ENCODE data around the gene ASPA.
A peak's percentile ranks its signal among the peaks of the same experiment; 100 is the strongest.

Gene ASPA

DNA sequence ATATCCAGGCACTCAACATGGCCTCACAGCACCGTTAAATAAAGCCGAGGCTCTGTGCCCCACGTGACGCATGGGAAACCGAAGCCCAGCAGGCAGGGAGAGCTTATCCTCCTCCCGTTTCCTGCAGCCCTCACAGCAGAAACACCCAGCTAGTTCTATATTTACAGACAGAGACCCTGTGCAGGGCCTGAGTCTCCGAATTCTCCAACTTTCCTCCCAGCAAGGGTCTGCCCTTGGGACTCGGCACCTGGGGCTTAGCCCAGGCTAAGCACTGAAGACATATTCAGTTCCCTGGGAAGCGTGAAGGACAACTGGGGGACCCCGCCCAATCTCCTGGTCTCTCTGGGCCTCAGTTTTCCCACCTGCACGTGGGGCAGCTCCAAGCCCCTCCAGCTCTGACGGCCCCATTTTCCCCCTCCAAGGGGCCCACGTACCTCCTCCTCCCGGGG is 52.6 kb downstream of the ASPA start:
- no peak overlapping the region for H3K9ac ChIP-seq (ENCODE audit: low read depth, low read length)
- H3K4me2 ChIP-seq (ENCODE audit: low read length), result no peak overlapping the region
- H3K36me3 ChIP-seq (ENCODE audit: insufficient read depth, low read length), result no peaks in the 10 kb centered on the region
- peaks cover 7% of the 10 kb centered on the region for H3K27me3 ChIP-seq (ENCODE audit: control insufficient read depth, insufficient read depth, low read length)
- no peaks in the 10 kb centered on the region for H3K4me1 ChIP-seq (ENCODE audit: control insufficient read depth, insufficient read depth, low read length)
- no peaks in the 10 kb centered on the region for H3K9me3 ChIP-seq (replicated peaks; ENCODE audit: low read length)
- no peak overlapping the region for H3K4me3 ChIP-seq (ENCODE audit: low read length)

DNA sequence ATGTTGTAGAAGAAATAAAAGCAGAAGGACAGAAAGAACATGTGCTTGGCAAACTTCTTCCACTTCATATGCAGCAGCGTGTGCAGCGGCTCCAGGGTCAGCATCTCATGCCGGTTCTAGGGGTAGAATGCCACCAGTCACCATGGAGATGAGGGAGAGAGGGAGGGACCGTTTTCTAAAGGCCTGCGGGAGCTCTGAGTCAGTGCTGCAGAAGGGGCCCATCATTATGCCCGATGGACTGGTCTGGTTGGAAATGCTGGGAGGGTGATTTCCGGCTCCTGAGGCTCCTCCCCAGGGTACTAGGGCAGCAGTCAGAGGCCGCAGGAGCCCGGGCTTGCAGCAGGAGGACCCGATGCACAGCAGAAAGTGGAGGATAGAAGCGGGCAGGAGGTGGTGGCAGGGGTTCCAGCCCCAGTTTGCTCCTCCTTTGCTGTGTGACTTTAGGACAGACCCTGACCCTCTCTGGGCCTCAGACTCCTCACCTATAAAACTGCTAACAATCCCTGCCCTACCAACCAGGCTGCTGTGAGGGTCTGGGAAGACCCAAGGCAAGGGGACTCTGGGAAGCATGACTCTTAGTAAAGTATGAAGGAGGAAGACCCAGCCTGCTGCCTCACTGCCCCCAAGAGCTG is 53.2 kb downstream of the ASPA start:
- Histone ChIP-seq H3K4me1 (ENCODE audit: control insufficient read depth, insufficient read depth, low read length) (no peaks in the 10 kb centered on the region), H3K36me3 (ENCODE audit: insufficient read depth, low read length) (no peaks in the 10 kb centered on the region), H3K27me3 (ENCODE audit: control insufficient read depth, insufficient read depth, low read length) (peaks cover 7% of the 10 kb centered on the region), H3K9ac (ENCODE audit: low read depth, low read length) (no peak overlapping the region), H3K4me3 (ENCODE audit: low read length) (no peak overlapping the region), H3K9me3 (replicated peaks; ENCODE audit: low read length) (no peaks in the 10 kb centered on the region), H3K4me2 (ENCODE audit: low read length) (no peak overlapping the region)

DNA sequence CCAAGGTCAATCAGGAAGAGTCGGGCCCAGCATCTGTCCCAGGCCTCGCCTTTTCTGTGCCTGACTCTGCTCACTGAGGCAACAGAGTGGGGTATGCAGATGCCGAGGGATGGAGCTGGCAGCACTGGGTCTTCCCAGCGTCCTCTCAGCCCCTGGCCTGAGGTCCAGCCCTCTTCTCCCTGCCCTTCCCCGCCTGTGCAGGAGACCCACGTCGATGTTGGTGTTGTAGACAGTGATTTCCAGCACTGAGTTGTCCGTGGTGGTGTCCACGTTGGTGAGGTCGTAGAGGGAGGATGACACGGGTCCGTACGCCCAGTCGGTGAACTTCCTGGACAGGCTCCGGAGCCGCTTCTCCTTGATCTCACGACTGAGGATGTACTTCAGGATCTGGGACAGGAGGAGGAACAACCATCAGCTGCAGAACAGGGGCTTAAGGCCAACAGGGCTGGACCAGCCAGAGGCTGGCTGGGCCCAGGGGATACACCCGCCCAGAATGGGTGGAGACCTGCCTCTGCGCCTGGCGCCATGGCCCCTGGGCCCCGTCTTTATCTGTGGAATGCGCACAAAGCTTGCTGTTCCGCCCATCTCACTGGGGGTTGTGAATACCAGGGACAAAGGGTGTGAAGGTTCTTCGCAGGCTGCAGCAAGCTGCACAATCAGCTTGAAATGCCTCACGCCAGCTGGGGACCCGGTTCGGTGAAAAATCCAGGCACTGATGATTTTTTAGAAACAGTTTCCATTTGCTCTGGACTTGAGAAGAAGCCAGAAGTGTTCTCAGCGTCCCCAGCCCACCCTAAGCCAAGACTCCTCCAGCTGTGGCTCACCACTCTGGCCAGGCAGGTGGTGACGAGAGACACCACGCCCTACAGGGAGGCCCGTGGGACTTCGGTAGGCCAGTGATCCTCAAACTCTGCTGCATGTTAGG is 54.3 kb downstream of the ASPA start:
- Histone ChIP-seq H3K27me3 (ENCODE audit: control insufficient read depth, insufficient read depth, low read length) (peaks cover 7% of the 10 kb centered on the region), H3K4me1 (ENCODE audit: control insufficient read depth, insufficient read depth, low read length) (no peaks in the 10 kb centered on the region), H3K36me3 (ENCODE audit: insufficient read depth, low read length) (no peaks in the 10 kb centered on the region), H3K9me3 (replicated peaks; ENCODE audit: low read length) (no peaks in the 10 kb centered on the region), H3K9ac (ENCODE audit: low read depth, low read length) (no peak overlapping the region), H3K4me2 (ENCODE audit: low read length) (no peak overlapping the region), H3K4me3 (ENCODE audit: low read length) (no peak overlapping the region)

DNA sequence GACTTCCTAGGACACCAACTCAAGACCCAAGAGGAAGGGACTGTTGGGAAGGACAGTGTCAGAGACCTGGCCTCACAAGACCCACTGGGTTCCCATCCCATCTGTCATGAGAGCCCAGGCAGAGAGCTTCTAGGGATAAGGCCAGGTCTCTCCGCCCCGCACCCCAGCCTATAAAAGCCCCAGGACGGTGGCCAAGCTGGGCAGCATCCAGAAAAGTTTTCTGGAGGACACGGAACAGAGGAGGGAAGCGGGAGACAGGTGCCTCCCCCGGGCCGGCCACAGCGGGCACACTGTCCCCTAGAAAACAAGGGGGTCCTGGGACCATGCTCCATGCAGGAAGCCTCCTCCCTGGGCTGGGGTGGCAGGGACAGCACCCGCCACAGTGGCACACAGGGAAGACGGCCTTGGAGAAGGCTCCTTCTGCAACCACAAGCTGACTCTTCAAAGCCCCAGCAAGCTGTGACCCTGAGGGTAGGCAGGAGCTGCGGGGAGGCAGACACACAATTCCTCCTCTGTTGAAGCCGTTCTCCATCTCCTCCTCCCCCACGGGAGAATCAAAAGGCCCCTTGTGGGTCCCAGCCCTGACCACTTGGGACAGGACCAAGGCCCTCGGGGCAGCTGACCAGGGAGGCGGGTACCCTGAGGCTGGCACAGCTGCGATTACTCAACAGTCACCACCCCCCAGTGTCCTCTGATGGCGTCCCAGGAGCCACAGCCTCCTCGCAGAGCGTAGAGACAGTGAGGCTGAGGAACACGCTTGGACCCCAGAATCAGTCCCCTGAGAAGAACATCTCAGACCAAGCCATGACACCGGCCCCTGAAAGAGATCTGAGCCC is 55.7 kb downstream of the ASPA start:
- Histone ChIP-seq H3K27me3 (ENCODE audit: control insufficient read depth, insufficient read depth, low read length) (peaks cover 7% of the 10 kb centered on the region), H3K4me2 (ENCODE audit: low read length) (no peak overlapping the region), H3K4me3 (ENCODE audit: low read length) (no peak overlapping the region), H3K4me1 (ENCODE audit: control insufficient read depth, insufficient read depth, low read length) (peaks cover 5% of the 10 kb centered on the region), H3K9ac (ENCODE audit: low read depth, low read length) (no peak overlapping the region), H3K36me3 (ENCODE audit: insufficient read depth, low read length) (no peaks in the 10 kb centered on the region), H3K9me3 (replicated peaks; ENCODE audit: low read length) (no peaks in the 10 kb centered on the region)

DNA sequence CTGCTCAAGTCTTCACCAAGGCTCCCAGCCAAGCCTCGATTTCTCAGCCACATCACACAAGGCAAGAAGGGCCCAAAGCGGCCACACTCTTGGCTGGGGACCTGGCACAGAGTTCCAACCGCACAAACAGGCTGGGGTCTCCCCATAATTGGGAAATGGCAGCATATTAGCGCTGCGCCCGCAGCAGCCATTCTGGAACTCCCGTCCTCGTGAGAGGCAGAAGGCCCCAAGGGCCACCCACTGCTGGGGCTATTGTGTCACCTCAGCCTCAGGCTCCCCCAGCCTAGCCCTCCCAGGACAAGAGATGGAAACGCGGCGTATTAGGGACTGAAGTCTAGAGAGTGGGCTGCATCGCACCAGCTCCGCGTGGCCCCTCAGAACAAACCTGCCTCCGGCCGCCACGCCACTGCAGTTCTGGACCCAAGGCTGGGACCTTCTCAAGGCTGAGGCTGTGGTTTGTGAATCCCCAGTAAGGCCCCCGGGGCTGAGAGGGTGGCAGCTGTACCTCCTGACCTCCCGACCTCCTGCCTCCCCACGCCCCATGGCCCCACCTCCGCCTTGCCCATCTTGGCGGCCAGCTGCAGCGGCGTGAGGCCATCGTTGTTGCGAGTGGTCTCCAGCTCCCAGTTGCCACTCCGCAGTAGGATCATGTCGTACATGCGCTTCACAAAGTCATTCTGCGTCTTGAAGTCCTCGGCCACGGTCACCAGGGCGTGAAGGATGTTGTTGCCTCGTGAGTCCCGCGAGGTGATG is 56.5 kb downstream of the ASPA start:
- H3K36me3 ChIP-seq (ENCODE audit: insufficient read depth, low read length), result no peaks in the 10 kb centered on the region
- peaks cover 5% of the 10 kb centered on the region for H3K4me1 ChIP-seq (ENCODE audit: control insufficient read depth, insufficient read depth, low read length)
- peaks cover 7% of the 10 kb centered on the region for H3K27me3 ChIP-seq (ENCODE audit: control insufficient read depth, insufficient read depth, low read length)
- H3K9me3 ChIP-seq (replicated peaks; ENCODE audit: low read length), result no peaks in the 10 kb centered on the region
- no peak overlapping the region for H3K4me2 ChIP-seq (ENCODE audit: low read length)
- H3K4me3 ChIP-seq (ENCODE audit: low read length), result no peak overlapping the region
- H3K9ac ChIP-seq (ENCODE audit: low read depth, low read length), result no peak overlapping the region

DNA sequence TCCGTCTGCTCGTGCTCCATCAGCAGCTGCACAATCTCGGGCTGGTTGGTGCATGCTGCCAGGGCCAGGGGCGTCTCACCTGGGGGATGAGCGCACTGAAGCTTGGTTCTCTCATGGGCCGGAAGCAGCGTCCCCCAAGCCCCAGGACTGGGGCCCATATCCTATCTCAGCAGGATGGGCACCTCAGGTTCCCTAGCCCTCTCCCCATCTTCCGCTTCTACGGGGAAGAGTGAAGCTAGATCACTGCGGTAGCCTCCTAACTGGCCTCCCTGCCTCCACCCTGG is 57.0 kb downstream of the ASPA start:
- H3K27me3 ChIP-seq (ENCODE audit: control insufficient read depth, insufficient read depth, low read length), result peaks cover 7% of the 10 kb centered on the region
- H3K4me3 ChIP-seq (ENCODE audit: low read length), result no peak overlapping the region
- H3K4me2 ChIP-seq (ENCODE audit: low read length), result no peak overlapping the region
- H3K4me1 ChIP-seq (ENCODE audit: control insufficient read depth, insufficient read depth, low read length), result peaks cover 5% of the 10 kb centered on the region
- H3K9ac ChIP-seq (ENCODE audit: low read depth, low read length), result no peak overlapping the region
- H3K36me3 ChIP-seq (ENCODE audit: insufficient read depth, low read length), result no peaks in the 10 kb centered on the region
- H3K9me3 ChIP-seq (replicated peaks; ENCODE audit: low read length), result no peaks in the 10 kb centered on the region

DNA sequence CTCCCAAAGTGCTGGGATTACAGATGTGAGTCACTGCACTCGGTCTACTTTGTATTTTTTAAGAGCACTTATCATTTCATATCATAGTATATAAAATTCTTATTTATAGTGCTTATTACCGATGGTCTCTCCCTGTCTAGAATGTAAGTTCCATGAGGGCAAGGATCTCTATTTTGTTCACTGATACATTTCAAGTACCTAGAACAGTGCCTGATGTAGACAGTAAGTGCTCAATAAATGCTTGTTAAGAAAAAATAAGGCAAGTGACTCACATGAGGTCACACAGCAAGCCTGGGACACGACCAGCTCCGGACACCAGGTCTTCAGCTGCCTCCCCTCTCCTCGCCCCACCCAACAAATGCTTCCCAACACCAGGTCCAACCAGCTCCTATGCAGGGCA is 58.0 kb downstream of the ASPA start:
- no peaks in the 10 kb centered on the region for H3K36me3 ChIP-seq (ENCODE audit: insufficient read depth, low read length)
- no peak overlapping the region for H3K9ac ChIP-seq (ENCODE audit: low read depth, low read length)
- H3K4me1 ChIP-seq (ENCODE audit: control insufficient read depth, insufficient read depth, low read length), result peaks cover 5% of the 10 kb centered on the region
- H3K4me3 ChIP-seq (ENCODE audit: low read length), result no peak overlapping the region
- peaks cover 7% of the 10 kb centered on the region for H3K27me3 ChIP-seq (ENCODE audit: control insufficient read depth, insufficient read depth, low read length)
- H3K9me3 ChIP-seq (replicated peaks; ENCODE audit: low read length), result no peaks in the 10 kb centered on the region
- no peak overlapping the region for H3K4me2 ChIP-seq (ENCODE audit: low read length)

DNA sequence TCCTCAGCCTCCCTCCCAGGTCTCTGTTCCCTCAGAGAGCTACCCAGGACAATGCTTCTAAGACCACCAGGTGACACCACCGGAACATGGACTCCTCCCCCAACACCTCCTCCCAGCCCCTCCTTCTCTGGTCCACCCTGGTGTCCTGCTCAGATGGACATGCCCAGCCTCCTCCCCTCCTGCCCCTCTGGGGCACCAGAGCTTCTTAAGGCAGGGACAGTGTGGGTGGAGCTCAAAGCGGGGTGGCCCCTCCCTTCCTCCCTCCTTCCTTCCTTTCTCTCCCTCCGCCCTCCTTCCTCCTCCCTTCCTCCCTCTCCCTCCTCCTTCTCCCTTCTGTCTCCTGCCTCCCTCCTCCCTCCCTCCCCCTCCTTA is 59.1 kb downstream of the ASPA start:
- H3K9ac ChIP-seq (ENCODE audit: low read depth, low read length), result no peak overlapping the region
- H3K4me2 ChIP-seq (ENCODE audit: low read length), result peak overlapping the region; percentile 26
- peaks cover 5% of the 10 kb centered on the region for H3K4me1 ChIP-seq (ENCODE audit: control insufficient read depth, insufficient read depth, low read length)
- H3K9me3 ChIP-seq (replicated peaks; ENCODE audit: low read length), result no peaks in the 10 kb centered on the region
- H3K36me3 ChIP-seq (ENCODE audit: insufficient read depth, low read length), result no peaks in the 10 kb centered on the region
- H3K4me3 ChIP-seq (ENCODE audit: low read length), result no peak overlapping the region
- peaks cover 7% of the 10 kb centered on the region for H3K27me3 ChIP-seq (ENCODE audit: control insufficient read depth, insufficient read depth, low read length)

DNA sequence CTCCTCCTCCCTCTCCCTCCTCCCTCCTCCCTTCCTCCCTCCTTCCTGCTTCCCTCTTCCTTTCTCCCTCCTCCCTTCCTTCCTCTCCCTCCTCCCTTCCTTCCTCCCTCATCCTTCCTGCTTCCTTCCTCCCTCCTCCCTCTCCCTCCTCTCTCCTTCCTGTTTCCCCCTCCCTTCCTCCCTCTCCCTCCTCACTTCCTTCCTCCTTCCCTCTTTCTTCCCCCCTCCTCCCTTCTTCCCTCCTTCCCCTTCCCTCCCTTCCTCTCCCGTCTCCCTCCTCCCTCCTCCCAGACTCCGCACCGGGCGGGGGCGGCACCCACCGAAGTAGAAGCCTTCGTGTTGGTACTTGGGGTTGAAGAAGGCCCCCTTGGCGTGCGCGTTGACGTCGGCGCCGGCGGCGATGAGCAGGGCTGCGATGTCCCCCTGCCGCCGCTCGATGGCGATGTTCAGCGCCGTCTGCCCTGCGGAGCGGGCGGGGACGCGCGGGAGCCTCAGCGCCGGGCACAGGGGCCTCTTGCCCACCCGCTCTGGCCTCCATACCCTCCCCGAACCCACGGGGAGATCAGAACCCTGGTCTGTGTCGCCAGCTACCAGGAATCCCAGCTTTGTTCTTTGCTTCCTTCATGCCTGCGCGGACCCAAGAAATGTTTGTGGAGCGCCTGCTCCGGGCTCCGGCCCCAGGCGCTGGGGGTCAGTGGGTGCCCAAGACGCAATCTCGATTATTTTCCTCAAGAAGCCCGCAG is 59.6 kb downstream of the ASPA start:
- H3K9me3 ChIP-seq (replicated peaks; ENCODE audit: low read length), result no peaks in the 10 kb centered on the region
- peaks cover 5% of the 10 kb centered on the region for H3K4me1 ChIP-seq (ENCODE audit: control insufficient read depth, insufficient read depth, low read length)
- peak overlapping the region; percentile 95 for H3K4me2 ChIP-seq (ENCODE audit: low read length)
- H3K4me3 ChIP-seq (ENCODE audit: low read length), result peak overlapping the region; percentile 72
- H3K36me3 ChIP-seq (ENCODE audit: insufficient read depth, low read length), result no peaks in the 10 kb centered on the region
- peak overlapping the region; percentile 80 for H3K9ac ChIP-seq (ENCODE audit: low read depth, low read length)
- H3K27me3 ChIP-seq (ENCODE audit: control insufficient read depth, insufficient read depth, low read length), result peaks cover 7% of the 10 kb centered on the region

DNA sequence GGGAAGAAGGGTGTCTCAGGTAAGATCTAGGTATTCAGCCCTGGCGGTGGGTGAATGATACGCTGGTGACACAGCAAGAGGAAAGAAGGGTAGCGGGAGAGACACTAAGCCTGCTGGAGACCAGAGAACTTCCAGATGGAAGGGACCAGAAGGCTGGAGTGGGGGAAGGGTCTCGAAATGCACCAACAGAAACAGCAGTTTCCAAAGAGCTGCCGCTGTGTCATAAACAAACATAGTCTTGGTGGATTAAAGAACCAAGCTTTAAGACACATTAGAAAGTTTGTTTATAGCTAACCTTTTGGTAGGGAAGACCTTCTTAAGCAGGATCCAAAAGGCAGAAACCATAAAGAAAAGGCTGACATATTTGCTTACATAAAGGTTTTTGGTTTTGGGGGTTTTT is 60.9 kb downstream of the ASPA start:
- Histone ChIP-seq H3K9ac (ENCODE audit: low read depth, low read length) (no peak overlapping the region), H3K9me3 (replicated peaks; ENCODE audit: low read length) (no peaks in the 10 kb centered on the region), H3K36me3 (ENCODE audit: insufficient read depth, low read length) (no peaks in the 10 kb centered on the region), H3K4me2 (ENCODE audit: low read length) (no peak overlapping the region), H3K4me1 (ENCODE audit: control insufficient read depth, insufficient read depth, low read length) (peaks cover 5% of the 10 kb centered on the region), H3K27me3 (ENCODE audit: control insufficient read depth, insufficient read depth, low read length) (peaks cover 4% of the 10 kb centered on the region), H3K4me3 (ENCODE audit: low read length) (no peak overlapping the region)

Data from skeletal muscle satellite cell (primary cell).